NB4 (cell line): ENCODE measurements around the gene HPN.

ENCODE experiments used
- DNase-seq: peaks from one replicate; pipeline ENCODE4 v3.0.0; 2010; ENCODE audit warnings: low read depth
- H3K4me3 ChIP-seq: one replicate; pipeline ENCODE4 v1.5.1; 2011; ENCODE audit warnings: mild to moderate bottlenecking, low read depth, low read length, moderate library complexity
- CTCF ChIP-seq: IDR thresholded peaks from one replicate; pipeline ENCODE4 v1.5.1; 2012; ENCODE audit warnings: low read depth, low read length
- MAX ChIP-seq: IDR thresholded peaks from 2 replicates; pipeline ENCODE4 v1.6.1; 2011; ENCODE audit warnings: low read depth, low read length
- MYC ChIP-seq: IDR thresholded peaks from 2 replicates; pipeline ENCODE4 v1.6.1; 2011; ENCODE audit warnings: low read depth, low read length
- POLR2A ChIP-seq: IDR thresholded peaks from 2 replicates; pipeline ENCODE4 v1.6.1; 2011; ENCODE audit warnings: mild to moderate bottlenecking; ENCODE audit not compliant: insufficient read length; ENCODE audit errors: extremely low read depth

The HPN gene

DNA sequence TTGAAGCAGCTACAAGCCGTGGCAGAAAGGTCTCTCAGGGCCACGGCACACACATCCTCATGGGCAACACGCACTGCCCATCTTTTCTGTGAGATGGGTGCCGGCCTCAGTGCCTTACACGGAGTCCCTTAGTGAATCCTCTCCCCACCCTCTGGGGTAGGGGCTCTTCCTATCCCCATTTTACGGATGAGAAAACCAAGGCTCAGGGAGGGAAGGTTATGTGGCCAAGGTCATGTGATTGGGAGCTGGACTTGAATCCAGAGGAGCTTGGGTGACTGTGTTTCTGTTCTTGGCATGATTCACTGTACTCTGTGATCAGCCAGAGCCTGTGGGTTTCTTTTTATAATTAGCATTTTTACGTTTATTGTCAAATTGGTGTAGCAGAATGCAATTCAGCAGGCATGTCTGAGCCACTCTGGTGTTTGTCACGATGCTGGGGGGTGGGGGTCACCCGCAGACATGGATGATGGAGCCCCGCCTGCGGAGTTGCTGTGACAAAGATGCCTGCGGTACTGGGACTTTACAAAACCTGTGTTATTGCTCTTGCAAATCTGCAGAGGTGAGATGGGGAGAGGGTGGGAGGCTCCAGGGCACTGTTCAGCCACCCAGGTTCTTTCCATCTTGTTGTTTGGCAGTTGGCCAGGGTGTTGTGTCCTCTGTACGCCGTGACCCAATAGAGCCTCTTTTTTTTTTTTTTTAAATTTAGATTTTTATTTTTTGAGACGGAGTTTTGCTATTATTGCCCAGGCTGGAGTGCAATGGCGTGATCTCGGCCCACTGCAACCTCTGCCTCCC, 6.7 kb upstream of the HPN start:
- no peak for TF ChIP-seq CTCF
- no peak for TF ChIP-seq POLR2A
- no peak for TF ChIP-seq MAX
- TF ChIP-seq MYC: no peak
- no peak for DNase-seq

DNA sequence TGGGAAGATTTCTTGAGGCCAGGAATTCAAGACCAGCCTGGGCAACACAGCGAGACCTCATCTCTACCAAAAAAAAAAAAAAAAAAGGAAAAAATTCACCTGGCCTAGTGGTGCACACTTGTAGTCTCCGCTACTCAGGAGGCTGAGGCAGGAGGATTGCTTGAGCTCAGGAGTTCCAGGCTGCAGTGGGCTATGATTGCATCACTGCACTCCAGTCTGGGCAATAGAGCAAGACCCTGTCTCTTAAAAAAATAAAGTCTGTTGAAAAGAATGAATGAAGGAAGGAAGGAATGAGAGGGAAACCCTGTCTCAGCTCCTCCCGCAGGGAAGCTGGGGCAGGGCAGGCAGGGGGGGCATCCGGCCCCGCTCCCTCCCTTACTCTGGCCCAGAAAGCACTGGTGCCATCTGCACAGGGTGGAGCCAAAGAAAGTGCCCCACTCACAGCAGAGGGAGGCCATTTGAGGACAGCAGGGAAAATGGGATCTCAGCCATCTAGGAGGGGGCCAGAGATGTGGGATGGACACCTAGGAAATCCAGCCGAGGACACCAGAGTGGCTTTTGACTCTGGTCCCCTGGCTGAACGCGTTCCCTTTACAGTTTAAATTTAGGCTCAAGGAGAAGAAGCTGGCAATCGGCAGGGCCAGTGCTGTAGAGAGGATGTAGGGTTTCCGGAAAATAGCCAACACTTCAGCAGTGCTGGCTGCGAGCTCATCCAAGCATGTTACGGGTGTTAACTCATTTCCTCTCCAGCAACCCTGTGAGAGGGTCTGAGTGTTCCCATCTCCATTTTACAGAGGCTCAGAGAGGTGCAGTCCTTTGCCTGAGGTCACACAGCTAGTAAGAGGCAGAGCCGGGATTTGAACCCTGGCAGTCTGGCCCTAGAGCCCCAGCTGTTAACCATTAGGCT, 3.6 kb upstream of the HPN start:
- TF ChIP-seq MYC: no peak
- no peak for TF ChIP-seq MAX
- TF ChIP-seq CTCF: no peak
- TF ChIP-seq POLR2A: no peak

More for the DNA sequence above, 6.7 kb upstream of the HPN start:
- no peak overlapping the region for H3K4me3 ChIP-seq

GRCh38 chr19:35038623-35039512, 2.7 kb upstream of the HPN start:
- H3K4me3 ChIP-seq: no peak overlapping the region
- TF ChIP-seq MYC (no peak), CTCF (no peak), POLR2A (no peak), MAX (no peak)
- peak; percentile 43 for DNase-seq

More for the DNA sequence above, 3.6 kb upstream of the HPN start:
- H3K4me3 ChIP-seq: no peak overlapping the region
- no peak for DNase-seq

DNA sequence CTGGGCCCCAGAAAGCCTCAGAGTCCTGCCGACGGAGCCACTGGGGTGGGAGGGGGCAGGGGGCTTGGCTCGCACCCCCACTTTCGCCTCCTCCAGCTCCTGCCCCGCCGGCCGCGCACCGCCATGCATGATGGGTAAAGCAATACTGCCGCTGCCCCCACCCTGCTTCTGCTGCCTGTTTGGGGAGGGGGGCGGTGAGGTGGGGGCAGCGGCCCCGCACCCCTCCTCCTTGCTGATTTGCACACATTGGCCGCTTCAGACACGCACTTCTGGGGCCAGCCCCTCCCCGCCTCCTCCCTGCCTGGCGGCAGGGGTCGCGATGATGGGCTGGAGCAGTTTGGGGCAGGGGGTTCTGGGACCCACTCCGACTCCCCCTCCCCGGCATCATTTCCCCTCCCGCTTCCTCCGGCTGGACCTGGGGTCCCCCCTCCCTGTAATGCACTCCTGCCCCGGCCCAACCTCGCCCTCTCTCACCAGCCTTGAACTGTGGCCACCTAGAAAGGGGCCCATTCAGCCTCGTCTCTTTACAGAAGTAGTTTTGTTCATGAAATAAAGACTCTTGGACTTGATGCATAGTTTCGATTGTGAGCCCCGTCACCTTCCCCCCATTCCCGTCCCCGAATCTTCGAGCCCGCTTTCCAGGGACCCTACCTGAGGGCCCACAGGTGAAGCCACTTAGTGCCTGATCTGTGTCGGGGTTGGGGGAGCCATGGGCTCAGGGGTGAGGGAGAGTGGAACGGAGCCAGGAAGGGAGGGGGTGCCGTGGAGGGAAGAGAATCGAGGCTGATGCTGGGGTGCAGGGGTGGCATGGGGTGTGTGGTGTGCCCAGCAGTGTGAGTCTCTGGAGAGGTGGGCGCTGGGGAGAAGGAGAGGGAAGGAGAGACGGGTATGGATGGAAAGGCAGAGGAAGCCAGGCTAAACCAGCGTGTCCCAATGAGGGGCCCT, 1.4 kb upstream of the HPN start:
- no peak for TF ChIP-seq MAX
- no peak for TF ChIP-seq CTCF
- no peak for TF ChIP-seq POLR2A
- TF ChIP-seq MYC: no peak
- H3K4me3 ChIP-seq: no peak overlapping the region
- DNase-seq: no peak
